ENCODE measurements around the gene WDR26.
"Not testable (repeated sequence)": the region's sequence is repeated elsewhere in the genome, so short reads cannot be mapped to it uniquely, and the experiment has no call there.

WDR26 gene

DNA sequence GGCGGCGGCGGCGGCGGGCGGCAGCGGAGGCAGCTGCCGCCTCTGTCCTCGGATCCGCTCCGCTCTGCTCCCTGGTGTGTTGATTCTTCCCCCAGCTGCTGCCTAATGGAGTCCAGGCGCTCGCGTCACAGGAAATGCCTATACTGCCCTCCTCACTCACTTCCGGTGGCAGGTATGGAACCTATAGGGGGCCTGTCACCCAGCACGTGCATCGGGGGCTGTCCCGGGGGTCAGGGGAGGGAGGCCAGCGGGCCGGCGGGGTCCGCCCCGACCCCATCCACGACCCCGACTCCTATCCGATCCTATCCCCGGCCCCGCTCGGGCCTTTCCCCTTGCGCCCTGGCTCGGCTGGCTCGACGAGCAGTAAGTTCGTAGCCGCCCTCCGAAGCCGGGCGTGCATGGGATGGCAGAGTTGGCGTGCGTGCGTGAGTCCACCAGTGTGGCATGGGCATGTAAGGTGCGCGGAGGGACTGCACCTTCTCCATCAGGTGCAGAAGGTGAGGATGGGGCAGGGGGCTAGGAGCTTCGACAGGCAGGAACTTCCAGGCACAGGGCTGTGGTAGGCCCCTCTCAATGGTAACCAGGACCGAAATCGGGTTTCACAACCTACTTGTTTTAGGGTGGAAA, at the start of gene WDR26:
Gene WDR26 (minus strand): TSS at position 107 of the 627 bp plus-strand sequence.
- DNase-seq (ENCODE audit: low read depth) = peak; percentile 87
- TF ChIP-seq, protein P1, sequence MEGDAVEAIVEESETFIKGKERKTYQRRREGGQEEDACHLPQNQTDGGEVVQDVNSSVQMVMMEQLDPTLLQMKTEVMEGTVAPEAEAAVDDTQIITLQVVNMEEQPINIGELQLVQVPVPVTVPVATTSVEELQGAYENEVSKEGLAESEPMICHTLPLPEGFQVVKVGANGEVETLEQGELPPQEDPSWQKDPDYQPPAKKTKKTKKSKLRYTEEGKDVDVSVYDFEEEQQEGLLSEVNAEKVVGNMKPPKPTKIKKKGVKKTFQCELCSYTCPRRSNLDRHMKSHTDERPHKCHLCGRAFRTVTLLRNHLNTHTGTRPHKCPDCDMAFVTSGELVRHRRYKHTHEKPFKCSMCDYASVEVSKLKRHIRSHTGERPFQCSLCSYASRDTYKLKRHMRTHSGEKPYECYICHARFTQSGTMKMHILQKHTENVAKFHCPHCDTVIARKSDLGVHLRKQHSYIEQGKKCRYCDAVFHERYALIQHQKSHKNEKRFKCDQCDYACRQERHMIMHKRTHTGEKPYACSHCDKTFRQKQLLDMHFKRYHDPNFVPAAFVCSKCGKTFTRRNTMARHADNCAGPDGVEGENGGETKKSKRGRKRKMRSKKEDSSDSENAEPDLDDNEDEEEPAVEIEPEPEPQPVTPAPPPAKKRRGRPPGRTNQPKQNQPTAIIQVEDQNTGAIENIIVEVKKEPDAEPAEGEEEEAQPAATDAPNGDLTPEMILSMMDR (IDR thresholded peaks at IDR 0.05; ENCODE audit: insufficient read depth, low read depth, low read length, missing control alignments) = peak; percentile 14
- peak within 1 kb of the TSS; percentile 72 for H3K4me3 ChIP-seq (ENCODE audit: low read length)

DNA sequence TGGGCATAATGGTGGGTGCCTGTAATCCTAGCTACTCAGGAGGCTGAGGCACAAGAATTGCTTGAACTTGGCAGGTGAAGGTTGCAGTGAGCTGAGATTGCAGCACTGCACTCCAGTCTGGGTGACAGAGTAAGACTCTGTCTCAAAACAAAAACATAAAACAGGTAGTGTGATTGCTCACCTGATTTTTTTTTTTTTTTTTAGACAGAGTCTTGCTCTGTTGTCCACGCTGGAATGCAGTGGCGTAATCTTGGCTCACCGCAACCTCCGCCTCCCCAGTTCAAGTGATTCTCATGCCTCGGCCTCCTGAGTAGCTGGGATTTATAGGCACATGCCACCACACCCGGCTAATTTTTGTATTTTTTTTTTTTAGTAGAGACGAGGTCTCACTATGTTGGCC, 48.6 kb upstream of the WDR26 start:
- not testable (repeated sequence) for H3K4me3 ChIP-seq (ENCODE audit: low read length)
- peak; percentile 51 for DNase-seq (ENCODE audit: low read depth)

DNA sequence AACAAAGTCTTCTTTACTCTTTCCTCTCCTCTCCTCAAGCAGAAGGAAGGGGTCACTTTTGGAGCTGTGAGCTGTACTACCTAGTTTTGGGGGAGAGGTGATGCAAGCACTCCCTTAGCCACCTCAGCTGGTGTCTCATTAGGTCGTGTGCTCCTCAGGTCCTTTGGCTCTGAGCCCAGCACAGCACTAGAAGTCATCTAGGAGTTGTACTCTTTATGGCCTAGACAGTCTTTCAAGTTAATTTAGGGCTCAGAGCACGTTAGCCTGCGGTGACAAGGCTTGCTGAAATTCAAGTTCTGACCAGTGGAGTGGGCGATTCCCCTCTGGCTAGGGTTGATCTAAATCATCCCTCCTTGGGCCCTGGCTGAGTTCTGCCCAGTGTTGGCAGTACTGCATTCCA, 48.0 kb upstream of the WDR26 start:
- DNase-seq (ENCODE audit: low read depth) = peak; percentile 68

DNA sequence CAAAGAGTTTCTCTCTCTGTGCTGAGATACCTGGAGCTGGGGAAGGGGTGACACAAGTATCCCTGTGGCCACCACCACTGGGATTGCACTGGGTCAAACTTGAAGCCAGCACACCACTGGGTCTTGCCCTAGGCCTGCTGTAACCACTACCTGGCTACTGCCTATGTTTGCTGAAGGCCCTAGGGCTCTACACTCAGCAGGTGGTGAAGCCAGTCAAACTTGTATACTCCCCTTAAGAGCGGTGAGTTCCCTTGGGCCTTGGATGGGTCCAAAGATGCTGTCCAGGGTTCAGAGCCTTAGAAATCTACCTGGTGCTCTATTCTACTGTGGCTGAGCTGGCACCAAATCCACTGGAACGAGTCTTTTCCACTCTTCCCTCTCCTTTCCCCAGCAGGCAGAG, 47.0 kb upstream of the WDR26 start:
- TF ChIP-seq, protein P1 (IDR thresholded peaks at IDR 0.05; ENCODE audit: insufficient read depth, low read depth, low read length, missing control alignments) = no peak
- peak; percentile 51 for DNase-seq (ENCODE audit: low read depth)
- H3K4me3 ChIP-seq (ENCODE audit: low read length) = no peak overlapping the region

More for the DNA sequence above, 48.0 kb upstream of the WDR26 start:
- no peak overlapping the region for H3K4me3 ChIP-seq (ENCODE audit: low read length)
- TF ChIP-seq, protein P1 (IDR thresholded peaks at IDR 0.05; ENCODE audit: insufficient read depth, low read depth, low read length, missing control alignments) = no peak

DNA sequence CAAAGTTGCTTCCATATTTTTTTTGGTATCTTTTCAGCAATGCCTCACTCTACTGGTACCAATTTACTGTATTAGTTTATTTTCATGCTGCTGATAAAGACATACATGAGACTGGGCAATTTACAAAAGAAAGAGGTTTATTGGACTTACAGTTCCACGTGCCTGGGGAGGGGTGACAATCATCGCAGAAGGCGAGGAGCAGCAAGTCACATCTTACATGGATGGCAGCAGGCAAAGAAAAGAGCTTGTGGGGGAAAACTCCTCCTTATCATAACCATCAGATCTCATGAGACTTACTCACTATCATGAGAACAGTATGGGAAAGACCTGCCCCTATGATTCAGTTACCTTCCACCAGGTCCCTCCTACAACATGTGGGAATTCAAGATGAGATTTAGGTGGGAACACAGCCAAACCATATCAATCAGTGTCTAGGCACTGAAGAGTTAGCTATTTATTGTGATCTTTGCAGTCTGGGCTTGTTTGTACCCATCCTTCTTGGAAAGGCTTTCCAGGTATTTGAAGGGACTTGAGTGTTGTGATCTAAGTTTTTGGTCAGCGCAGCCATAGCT, 46.4 kb upstream of the WDR26 start:
- peak; percentile 69 for DNase-seq (ENCODE audit: low read depth)
- H3K4me3 ChIP-seq (ENCODE audit: low read length) = not testable (repeated sequence)

DNA sequence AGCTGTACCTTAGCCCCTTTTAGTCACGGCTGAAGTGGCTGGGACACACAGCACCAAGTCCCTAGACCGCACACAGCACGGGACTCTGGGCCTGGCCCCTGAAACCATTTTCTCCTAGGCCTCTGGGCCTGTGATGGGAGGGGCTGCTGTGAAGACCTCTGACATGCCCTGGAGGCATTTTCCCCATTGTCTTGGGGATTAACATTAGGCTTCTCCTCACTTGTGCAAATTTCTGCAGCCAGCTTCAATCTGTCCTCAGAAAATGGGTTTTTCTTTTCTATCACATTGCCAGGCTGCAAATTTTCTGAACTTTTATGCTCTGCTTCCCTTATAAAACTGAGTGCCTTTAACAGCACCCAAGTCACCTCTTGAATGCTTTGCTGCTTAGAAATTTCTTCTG, 45.6 kb upstream of the WDR26 start:
- H3K4me3 ChIP-seq (ENCODE audit: low read length); DNase-seq (ENCODE audit: low read depth): not testable (repeated sequence)

DNA sequence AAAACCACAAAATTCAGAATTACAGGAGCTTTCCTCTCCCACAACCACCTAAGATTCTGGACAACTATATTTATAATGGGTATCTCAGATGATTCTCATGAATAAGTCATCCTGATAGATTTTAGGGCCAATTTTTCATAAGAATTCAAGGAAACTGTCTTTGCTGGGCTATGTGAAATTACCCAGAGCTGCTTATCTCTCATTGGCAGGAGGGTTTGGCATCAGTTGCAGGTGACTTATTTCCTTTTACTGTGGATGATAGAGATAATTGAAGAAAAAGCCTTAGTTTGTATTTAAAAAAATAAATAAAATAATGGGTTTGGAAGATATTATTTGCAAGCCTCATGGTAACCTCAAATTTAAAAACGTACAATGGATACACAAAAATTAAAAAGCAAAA, 38.2 kb upstream of the WDR26 start:
- TF ChIP-seq, protein P1 (IDR thresholded peaks at IDR 0.05; ENCODE audit: insufficient read depth, low read depth, low read length, missing control alignments) = no peak
- H3K4me3 ChIP-seq (ENCODE audit: low read length) = no peak overlapping the region
- no peak for DNase-seq (ENCODE audit: low read depth)

DNA sequence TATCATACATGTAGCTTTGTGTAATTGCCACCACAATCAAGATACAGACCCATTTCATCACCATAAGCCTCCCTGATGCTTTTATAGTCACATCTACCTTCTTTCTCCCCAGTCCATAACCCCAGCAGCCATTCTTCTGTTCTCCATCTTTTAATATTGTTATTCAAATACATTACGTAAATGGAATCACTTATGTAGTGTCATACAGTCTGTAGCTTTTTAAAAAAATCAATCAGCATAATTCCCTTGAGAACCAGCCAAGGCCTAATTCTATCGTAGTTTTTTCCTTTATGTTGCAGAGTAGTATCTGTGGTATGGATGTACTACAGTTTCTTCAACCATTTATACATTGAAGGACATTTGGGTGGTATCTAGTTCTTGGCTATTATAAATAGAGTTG, 31.6 kb upstream of the WDR26 start:
- TF ChIP-seq, protein P1 (IDR thresholded peaks at IDR 0.05; ENCODE audit: insufficient read depth, low read depth, low read length, missing control alignments) = no peak
- DNase-seq (ENCODE audit: low read depth) = no peak
- no peak overlapping the region for H3K4me3 ChIP-seq (ENCODE audit: low read length)
